Lower lobe of right lung (tissue), 2 donors: Measurements from ENCODE around the gene YES1. TPM values are rescaled to one million over a fixed set of nuclear protein-coding genes. Genes with fewer than 3 reads are reported as not detected.
A peak's percentile ranks its signal among the peaks of the same experiment; 100 is the strongest.

ENCODE experiments used
- ATAC-seq, 2 donors: fragments of 200-7000 bp; cut with Tn5 transposase; one replicate each; pipeline ENCODE4 v1.9.1; 2020 to 2022; ENCODE audit warnings: mild to moderate bottlenecking in 2 of 2, moderate library complexity in 2 of 2
- DNase-seq: peaks from one replicate; pipeline ENCODE4 v3.0.0-alpha.2; 2020
- H3K27ac ChIP-seq: fragments of 200-600 bp; one replicate; pipeline ENCODE4 v1.8.0; 2022
- H3K27me3 ChIP-seq: fragments of 200-600 bp; one replicate; pipeline ENCODE4 v1.8.0; 2022; ENCODE audit warnings: low read depth
- H3K36me3 ChIP-seq: fragments of 200-600 bp; one replicate; pipeline ENCODE4 v1.8.0; 2022; ENCODE audit warnings: mild to moderate bottlenecking
- H3K4me1 ChIP-seq: fragments of 200-600 bp; one replicate; pipeline ENCODE4 v1.8.0; 2022
- H3K4me3 ChIP-seq: fragments of 200-600 bp; one replicate; pipeline ENCODE4 v1.8.0; 2022; ENCODE audit warnings: mild to moderate bottlenecking
- H3K9me3 ChIP-seq: fragments of 200-600 bp; one replicate; pipeline ENCODE4 v1.8.0; 2022
- intact Hi-C: fragments of 100-400 bp; cut with DNase I; formaldehyde crosslinking; loops from one replicate; pipeline ENCODE4 v1.11.0; 2022
- total RNA-seq: library from RNA; stranded (reverse); fragmentation: NEBNext Ultra II Directional; extraction: Animal tissue kit (Norgen Biotek cat#: 25700); gene quantifications from one replicate; pipeline ENCODE4 v1.2.1, GENCODE V29; 2021
- TF ChIP-seq, protein P1 (sequence below): fragments of 200-600 bp; IDR thresholded peaks from one replicate; pipeline ENCODE4 v1.8.0; 2022; ENCODE audit warnings: antibody characterized with exemption, mild to moderate bottlenecking
- donor health status: DM: no; HTN: yes; CAD: no; lungs with severe emphysema.

YES1 gene
- total RNA-seq, 1 donor from 2014 or later: 42.0 TPM

DNA sequence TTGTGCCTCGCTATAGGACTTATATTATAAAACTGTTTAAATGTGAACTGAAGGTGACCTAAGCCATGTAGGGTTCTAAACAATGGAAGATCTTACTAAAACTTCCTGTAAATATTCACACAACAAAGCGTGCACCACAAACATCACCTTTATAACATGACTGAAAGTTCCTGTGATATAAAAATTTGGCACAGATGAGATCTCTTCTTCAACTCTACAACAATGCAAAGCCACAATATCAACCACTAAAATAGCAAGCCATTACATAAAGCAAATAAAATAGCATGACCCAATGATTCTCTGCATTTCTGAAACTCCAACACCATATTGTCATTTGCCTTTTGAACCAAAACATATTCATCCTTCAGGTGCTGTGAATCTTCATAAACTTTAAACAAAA, 3.5 kb downstream of the YES1 start:
- H3K27me3 ChIP-seq: no peaks in the 10 kb centered on the region
- DNase-seq: no peak

DNA sequence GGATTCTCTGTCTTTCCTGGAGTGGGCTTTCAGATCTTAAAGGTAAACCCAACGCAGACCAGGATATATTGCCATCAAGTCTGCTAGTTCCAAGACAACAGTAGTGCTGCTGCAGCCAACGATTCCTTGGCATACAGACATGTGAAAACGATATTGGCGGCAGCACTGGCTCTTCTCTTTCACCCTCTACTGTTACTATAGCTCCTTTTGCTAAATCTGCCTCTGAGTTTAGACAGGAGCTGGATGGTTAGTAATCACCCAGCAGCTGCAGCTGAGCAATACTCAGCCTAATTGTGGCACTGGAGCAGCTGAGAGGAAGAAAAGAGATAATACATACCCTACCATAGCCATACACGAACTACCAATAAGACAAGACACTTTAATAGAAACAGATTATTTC, 4.0 kb downstream of the YES1 start:
- no peaks in the 10 kb centered on the region for H3K27me3 ChIP-seq
- H3K27ac ChIP-seq: no peak overlapping the region
- no peaks in the 10 kb centered on the region for H3K36me3 ChIP-seq
- TF ChIP-seq, protein P1, sequence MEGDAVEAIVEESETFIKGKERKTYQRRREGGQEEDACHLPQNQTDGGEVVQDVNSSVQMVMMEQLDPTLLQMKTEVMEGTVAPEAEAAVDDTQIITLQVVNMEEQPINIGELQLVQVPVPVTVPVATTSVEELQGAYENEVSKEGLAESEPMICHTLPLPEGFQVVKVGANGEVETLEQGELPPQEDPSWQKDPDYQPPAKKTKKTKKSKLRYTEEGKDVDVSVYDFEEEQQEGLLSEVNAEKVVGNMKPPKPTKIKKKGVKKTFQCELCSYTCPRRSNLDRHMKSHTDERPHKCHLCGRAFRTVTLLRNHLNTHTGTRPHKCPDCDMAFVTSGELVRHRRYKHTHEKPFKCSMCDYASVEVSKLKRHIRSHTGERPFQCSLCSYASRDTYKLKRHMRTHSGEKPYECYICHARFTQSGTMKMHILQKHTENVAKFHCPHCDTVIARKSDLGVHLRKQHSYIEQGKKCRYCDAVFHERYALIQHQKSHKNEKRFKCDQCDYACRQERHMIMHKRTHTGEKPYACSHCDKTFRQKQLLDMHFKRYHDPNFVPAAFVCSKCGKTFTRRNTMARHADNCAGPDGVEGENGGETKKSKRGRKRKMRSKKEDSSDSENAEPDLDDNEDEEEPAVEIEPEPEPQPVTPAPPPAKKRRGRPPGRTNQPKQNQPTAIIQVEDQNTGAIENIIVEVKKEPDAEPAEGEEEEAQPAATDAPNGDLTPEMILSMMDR: no peak
- H3K9me3 ChIP-seq: no peaks in the 10 kb centered on the region
- intact Hi-C loops: no loop called here
- ATAC-seq (no peak), DNase-seq (no peak)
- peaks cover 54% of the 10 kb centered on the region for H3K4me1 ChIP-seq
- H3K4me3 ChIP-seq: no peak overlapping the region

More for the DNA sequence above, 3.5 kb downstream of the YES1 start:
- intact Hi-C loops: no loop called here
- no peak overlapping the region for H3K27ac ChIP-seq
- TF ChIP-seq, protein P1: no peak
- H3K4me1 ChIP-seq: peaks cover 56% of the 10 kb centered on the region
- no peaks in the 10 kb centered on the region for H3K36me3 ChIP-seq
- no peak for ATAC-seq
- H3K4me3 ChIP-seq: no peak overlapping the region
- no peaks in the 10 kb centered on the region for H3K9me3 ChIP-seq

DNA sequence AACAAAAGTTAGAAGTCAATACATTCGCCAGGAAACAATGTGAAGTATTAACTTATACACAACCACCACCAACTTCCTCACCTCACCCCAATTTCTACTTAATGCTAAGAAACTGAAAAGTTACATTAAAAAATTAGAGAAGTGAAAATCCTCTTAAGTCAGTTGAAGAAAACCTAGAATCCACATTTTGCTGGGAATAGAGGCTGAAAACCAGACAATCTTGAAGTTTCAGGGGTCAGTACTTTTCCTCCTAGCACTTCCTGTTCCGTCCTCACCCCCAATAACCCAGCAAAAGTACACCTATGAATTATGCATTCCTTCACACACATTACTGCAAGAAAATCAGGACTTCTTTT, 6.3 kb downstream of the YES1 start:
- ATAC-seq (no peak), DNase-seq (no peak)
- Histone ChIP-seq H3K36me3 (no peaks in the 10 kb centered on the region), H3K27ac (no peak overlapping the region), H3K4me1 (peaks cover 47% of the 10 kb centered on the region), H3K9me3 (no peaks in the 10 kb centered on the region), H3K27me3 (no peaks in the 10 kb centered on the region), H3K4me3 (peak overlapping the region; percentile 14)
- TF ChIP-seq, protein P1: no peak
- intact Hi-C loops: no loop called here

DNA sequence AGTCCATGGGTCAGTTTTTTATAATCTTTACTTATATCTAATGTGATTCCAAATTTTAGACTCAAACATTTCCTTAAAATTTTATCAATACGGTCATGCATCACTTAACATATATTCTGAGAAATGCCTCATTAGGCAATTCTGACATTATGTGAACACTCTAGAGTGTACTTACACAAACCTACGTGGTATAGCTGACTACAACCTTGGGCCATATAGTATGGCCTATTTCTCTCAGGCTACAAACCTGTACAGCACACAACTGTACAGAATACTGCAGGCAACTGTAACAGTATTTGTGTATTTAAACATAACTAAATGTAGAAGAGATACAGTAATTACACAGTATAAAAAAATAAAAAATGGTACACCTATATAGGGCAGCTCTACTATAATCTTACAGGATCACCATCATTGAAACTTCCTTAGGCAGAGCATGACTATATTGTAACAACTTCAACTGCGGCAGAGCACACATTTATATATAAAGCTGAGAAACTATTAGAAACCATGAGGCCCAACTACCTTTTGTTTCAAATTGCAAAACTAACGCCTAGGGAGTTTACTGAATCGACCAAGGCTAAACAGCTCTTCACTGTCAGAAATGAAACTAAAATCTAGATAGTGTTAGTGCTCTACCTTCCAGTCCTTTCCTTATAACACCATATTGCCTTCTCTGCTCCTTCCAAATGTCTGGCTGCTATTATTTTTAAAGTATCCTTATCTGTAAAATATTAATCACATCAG, 6.9 kb downstream of the YES1 start:
- TF ChIP-seq, protein P1: no peak
- no peaks in the 10 kb centered on the region for H3K27me3 ChIP-seq

DNA sequence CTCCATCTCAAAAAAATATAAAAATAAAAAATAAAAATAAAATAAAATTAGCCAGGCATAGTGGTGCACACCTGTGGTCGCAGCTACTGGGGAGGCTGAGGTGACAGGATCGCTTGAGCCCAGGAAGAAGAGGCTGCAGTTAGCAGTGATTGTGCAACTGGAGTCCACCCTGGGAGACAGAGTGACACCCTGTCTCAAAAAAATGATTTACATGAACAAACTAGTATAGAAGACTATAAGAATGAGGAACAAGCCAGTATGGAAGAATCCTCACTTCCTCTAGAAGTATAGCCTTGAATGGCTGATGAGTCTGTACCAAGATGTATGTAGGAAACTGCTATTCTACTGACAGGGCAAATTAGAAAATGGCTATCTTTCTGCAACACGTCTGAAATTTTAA, 10.9 kb downstream of the YES1 start:
- Histone ChIP-seq H3K4me3 (no peak overlapping the region), H3K36me3 (no peaks in the 10 kb centered on the region), H3K4me1 (peaks cover 19% of the 10 kb centered on the region), H3K27me3 (no peaks in the 10 kb centered on the region), H3K9me3 (no peaks in the 10 kb centered on the region), H3K27ac (no peak overlapping the region)
- DNase-seq: no peak
- no peak for ATAC-seq
- intact Hi-C loops: no loop called here
- TF ChIP-seq, protein P1: no peak

More for the DNA sequence above, 6.9 kb downstream of the YES1 start:
- intact Hi-C loops: no loop called here
- Histone ChIP-seq H3K27ac (no peak overlapping the region), H3K4me3 (peak overlapping the region; percentile 14), H3K9me3 (no peaks in the 10 kb centered on the region), H3K4me1 (peaks cover 41% of the 10 kb centered on the region), H3K36me3 (no peaks in the 10 kb centered on the region)
- DNase-seq (no peak), ATAC-seq (peak in 1 of 2 donors; percentile 58)
